GM21723 (cell line): ENCODE data around the gene KLF4.
"Not testable (repeated sequence)": the region's sequence is repeated elsewhere in the genome, so short reads cannot be mapped to it uniquely, and the experiment has no call there.

Experiments used
- ATAC-seq: cut with Tn5 transposase; IDR thresholded peaks from one replicate; pipeline ENCODE4 v1.9.1; 2021; ENCODE audit warnings: mild to moderate bottlenecking, moderate library complexity; ENCODE audit not compliant: unreplicated experiment

Gene KLF4

GRCh38 chr9:107489687-107490605 lies at the start of gene KLF4:
Gene KLF4, minus strand, starts transcription at chr9:107489769. Its CDS starts 597 bp downstream, at chr9:107489172.
- ATAC-seq = peak; percentile 74

DNA sequence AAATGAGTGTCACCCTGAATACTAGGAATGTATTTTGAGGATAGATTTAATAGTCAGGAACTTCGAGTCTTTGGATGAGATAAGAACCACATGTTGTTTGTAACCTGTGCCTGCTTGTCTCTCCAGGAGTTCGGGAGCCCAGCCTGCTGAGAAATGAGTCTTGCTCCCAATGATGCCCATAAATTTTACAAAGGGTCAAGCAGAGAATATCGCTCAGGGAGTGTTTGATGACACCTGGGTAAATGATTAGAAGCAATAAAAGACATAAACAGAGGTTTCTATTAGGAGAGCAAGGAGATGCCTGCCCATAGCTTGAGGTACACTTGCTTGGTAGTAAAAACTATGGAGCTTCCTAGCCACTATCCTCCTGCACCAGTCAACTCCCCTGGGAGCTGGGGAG lies 46.9 kb upstream of the KLF4 start:
- no peak for ATAC-seq

- ATAC-seq = no peak
Observed at GRCh38 chr9:107534510-107535078, 45.0 kb upstream of the KLF4 start.

DNA sequence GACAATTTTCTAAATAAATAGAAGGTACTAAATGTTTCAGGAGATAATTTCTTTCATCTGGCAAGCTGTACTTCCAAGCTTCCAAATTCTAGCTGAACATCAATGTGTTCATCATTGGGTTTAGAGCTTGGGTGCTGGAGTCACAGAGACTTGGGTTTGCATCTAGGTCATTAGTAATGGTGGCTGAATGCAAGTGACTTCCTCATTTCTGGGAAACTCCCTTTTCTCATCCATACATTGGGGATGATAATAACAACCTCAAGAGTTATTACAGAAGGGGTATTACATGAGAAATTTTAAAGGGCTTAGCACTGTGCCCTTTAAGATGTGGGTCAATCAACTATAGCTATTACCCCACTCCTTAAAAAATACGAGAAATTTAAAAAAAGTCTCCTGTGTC lies 41.1 kb upstream of the KLF4 start:
- ATAC-seq = no peak

DNA sequence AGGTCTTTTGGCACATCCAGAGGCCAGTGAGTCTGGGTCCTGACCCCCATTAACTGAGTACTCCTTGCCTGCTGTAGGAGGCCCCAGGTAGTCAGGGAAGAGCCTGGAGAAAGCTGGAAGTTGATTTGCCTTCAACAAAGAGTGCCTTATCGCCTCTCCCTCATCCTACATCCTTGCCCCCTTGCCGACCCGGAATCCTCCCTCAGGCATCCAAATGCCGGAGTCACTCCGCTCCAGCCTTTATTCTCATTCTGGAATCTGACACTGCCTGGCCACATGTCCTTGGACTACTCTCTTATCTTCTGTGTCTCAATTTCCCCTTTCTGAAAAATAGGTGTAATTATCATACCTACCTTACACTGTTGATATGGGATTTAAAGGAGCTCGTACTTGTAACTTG lies 39.1 kb upstream of the KLF4 start:
- no peak for ATAC-seq

DNA sequence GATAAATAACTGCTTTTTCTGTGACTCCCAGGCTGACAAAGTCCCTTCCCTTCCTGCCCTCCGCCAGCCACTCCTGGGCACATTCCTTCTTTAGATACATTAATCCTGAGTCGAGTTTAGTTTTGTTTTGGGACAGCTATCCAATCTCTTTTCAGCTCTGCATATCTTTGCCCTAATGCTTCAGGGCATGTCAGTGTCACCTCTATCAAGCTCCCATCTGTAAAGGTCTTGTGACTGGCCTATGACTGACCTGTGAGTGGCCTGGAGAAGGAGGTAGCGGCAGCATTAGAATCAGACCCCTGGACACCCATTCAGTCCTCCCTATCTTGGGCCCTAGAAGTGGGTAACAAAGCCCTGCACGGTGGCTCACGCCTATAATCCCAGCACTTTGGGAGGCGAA lies 34.0 kb upstream of the KLF4 start:
- ATAC-seq = no peak

DNA sequence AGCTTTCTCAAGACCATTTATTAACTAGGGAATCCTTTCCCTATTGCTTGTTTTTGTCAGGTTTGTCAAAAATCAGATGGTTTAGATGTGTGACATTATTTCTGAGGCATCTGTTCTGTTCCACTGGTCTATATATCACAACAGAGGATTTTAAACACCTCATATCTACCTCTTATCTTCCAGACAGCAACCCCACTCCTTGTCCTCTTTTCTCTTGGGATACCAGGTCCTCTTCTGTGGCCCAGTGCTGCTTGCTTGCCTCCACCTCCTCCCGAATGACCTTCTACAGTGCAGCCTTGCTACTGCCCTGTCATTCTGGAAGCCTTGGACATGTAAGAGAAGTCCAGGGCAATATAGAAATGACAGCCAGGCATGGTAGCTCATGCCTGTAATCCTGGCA lies 30.6 kb upstream of the KLF4 start:
- no peak for ATAC-seq

DNA sequence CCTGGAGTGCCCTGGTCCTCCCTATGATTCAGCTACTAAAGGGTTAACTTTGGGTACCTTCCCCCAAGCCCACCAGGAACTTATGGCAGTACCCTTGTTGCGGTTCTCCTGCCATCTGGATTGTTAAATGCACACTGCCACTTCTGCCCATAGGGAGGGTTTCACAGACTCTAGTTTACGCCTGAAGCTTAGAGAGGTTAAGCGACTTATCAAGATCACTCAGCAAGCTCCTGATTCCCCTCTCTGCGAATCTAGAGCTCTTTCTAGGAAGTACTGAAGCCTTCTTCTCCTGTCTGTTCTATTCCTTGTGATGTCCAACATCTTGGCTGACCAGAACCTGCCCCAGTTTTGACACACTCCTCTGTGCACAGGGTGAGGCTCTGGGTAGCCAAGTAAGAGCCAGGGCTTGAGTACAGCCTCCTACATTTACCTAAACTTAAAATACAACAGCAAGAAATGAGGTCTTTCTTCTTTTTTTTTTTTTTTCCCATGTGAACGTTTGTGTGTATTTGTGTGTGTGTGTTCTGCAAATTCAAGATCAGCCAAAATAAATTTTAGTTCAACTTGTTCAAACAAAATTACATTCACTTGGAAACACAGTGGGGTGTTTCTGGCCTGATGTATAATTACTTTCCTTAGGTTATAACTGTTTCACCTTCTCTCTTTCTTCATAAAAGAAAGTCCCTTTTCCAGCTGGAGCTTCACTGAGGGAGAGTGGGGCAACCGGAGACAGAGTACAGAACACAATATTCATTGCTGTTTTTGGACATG lies 28.7 kb upstream of the KLF4 start:
- no peak for ATAC-seq

DNA sequence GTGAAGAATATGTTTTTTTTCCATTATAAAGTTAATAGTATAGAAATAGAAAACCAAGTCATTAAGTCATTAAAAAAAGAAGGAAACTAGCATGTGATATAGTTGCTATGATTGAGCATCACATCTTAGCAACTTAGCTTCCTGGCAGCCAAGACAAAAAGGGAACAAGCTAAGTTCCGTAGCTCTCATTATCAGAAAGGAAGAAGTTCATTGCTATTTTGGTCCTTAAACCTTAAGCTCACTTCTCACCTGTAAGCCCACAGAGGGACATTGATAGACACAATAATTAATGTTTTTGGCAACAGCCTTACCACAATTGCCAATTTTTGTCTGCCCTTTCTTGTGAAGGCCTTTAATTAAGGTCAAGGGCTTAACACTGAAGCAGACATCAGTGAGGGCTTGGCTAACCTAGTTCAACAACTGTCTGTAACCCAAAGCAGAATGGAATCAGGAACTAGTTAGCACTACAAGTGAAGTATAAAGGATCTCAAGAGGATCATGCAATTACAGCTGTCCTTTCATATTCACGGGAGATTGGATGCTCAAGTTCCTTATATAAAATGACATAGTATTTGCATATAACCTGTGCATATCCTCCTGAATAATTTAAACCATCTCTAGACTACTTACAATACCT lies 24.0 kb upstream of the KLF4 start:
- ATAC-seq = no peak

GRCh38 chr9:107504585-107505455 lies 15.3 kb upstream of the KLF4 start:
- ATAC-seq = no peak

GRCh38 chr9:107502464-107502863 lies 12.9 kb upstream of the KLF4 start:
- ATAC-seq = no peak

DNA sequence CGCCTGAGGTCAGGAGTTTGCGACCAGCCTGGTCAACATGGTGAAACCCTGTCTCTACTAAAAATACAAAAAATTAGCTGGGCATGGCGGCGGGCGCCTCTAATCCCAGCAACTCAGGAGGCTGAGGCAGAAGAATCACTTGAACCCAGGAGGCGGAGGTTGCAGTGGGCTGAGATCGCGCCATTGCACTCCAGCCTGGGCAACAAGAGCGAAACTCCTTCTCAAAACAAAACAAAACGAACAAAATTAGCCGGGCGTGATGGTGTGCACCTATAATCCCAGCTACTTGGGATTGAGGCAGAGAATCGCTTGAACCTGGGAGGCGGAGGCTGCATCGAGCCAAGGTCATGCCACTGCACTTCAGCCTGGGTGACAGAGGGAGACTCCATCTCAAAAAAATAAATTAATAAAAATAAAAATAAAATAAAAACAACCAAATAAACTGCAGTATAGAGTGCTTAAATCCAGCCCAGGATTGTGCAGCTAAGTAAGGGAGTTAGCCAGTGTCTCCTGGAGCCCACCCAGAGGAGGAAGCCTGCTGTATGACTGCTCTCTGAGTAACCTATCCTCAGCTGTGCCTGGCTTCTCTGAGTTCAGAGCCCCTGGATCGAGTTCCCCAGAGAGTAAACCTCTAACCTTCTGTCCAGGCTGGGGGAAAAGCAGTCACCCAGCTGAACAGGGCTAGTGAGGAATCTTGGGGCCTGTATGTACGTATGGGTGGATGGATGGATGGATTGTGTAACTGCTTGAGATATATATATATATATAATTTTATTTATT lies 11.0 kb upstream of the KLF4 start:
- not testable (repeated sequence) for ATAC-seq

- no peak for ATAC-seq
Observed at GRCh38 chr9:107496976-107497375, 7.4 kb upstream of the KLF4 start.

GRCh38 chr9:107492381-107492970 lies 2.9 kb upstream of the KLF4 start:
- ATAC-seq = no peak

GRCh38 chr9:107491081-107492053 lies 1.8 kb upstream of the KLF4 start:
- ATAC-seq = no peak

DNA sequence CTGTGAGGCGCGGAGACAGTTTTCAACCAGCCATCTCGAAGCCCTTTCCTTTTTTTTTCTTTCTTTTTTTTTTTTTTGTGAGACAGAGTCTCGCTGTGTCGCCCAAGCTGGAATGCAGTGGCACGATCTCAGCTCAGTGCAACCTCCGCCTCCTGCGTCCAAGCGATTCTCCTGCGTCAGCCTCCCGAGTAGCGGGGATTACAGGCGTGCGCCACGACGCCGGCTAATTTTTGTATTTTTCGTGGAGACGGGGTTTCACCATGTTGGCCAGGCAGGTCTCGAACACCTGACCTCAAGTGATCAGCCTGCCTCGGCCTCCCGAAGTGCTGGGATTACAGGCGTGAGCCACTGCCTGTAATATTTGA lies 1.0 kb upstream of the KLF4 start:
- ATAC-seq = not testable (repeated sequence)

DNA sequence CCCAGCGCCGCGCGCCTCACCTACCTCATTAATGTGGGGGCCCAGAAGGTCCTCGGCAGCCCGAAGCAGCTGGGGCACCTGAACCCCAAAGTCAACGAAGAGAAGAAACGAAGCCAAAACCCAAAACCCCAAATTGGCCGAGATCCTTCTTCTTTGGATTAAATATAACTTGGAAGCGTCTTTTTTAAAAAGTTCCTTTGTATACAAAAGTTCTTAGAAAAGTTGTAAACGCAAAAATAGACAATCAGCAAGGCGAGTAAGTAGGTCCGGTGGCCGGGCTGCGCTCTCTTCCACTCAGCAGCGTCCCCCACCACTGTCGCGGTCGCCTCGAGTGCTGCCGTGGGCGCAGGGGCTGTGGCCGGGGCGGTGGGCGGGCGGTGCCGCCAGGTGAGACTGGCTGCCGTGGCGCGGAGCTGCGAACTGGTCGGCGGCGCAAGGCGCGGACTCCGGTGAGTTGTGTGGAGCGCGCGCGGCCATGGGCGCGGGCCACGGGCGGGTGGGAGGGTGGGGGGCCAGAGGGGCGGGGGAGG lies 360 bp downstream of the KLF4 start:
- peak; percentile 32 for ATAC-seq
